Measurements from ENCODE around the gene SUMO1.
"Not testable (repeated sequence)": the region's sequence is repeated elsewhere in the genome, so short reads cannot be mapped to it uniquely, and the experiment has no call there.

The SUMO1 gene

GRCh38 chr2:202261531-202261930 lies 23.1 kb upstream of the SUMO1 start:
- H3K36me3 ChIP-seq (ENCODE audit: control insufficient read depth, insufficient read depth, low read length): no peaks in the 10 kb centered on the region
- H3K9me3 ChIP-seq (ENCODE audit: control insufficient read depth, insufficient read depth, low read length): no peaks in the 10 kb centered on the region
- no peak overlapping the region for H3K27ac ChIP-seq (ENCODE audit: low read length)
- H3K4me1 ChIP-seq (ENCODE audit: control insufficient read depth, insufficient read depth, low read length): no peaks in the 10 kb centered on the region
- H3K4me3 ChIP-seq (ENCODE audit: low read length): no peak overlapping the region
- DNase-seq (ENCODE audit: low read depth, low spot score): no peak
- no peaks in the 10 kb centered on the region for H3K27me3 ChIP-seq (ENCODE audit: control insufficient read depth, insufficient read depth, low read length)
- WGBS (ENCODE audit: insufficient coverage, insufficient read length): no CpG with 5 or more reads among the region's 4 CpGs

DNA sequence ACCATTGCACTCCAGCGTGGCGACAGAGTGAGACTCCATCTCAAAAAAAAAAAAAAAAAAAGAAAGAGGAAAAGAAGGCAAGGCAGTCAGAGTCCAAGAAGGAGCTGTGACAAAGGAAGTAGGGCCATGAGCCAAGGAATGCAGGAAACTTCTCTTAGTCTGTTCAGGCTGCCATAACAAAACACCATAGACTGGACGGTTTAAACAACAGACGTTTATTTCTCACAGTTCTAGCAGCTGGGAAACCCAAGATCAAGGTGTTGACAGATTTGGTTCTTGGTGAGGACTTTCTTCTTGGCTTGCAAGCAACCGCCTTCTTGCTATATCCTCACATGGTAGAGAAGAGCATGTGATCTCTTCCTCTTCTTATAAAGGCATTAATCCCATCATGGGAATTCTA lies 13.1 kb upstream of the SUMO1 start:
- Histone ChIP-seq H3K4me3 (ENCODE audit: low read length) (no peak overlapping the region), H3K9me3 (ENCODE audit: control insufficient read depth, insufficient read depth, low read length) (no peaks in the 10 kb centered on the region), H3K27me3 (ENCODE audit: control insufficient read depth, insufficient read depth, low read length) (no peaks in the 10 kb centered on the region), H3K4me1 (ENCODE audit: control insufficient read depth, insufficient read depth, low read length) (peaks cover 2% of the 10 kb centered on the region; the same call in 1 of the 2 replicates), H3K36me3 (ENCODE audit: control insufficient read depth, insufficient read depth, low read length) (no peaks in the 10 kb centered on the region), H3K27ac (ENCODE audit: low read length) (no peak overlapping the region)
- WGBS (ENCODE audit: insufficient coverage, insufficient read length): no CpG with 5 or more reads among the region's 5 CpGs
- no peak for DNase-seq (ENCODE audit: low read depth, low spot score)

GRCh38 chr2:202249521-202250253 lies 11.3 kb upstream of the SUMO1 start:
- peak; percentile 80 for DNase-seq (ENCODE audit: low read depth, low spot score)
- no peak overlapping the region for H3K27ac ChIP-seq (ENCODE audit: low read length)

GRCh38 chr2:202247710-202248109 lies 9.3 kb upstream of the SUMO1 start:
- not testable (repeated sequence) for H3K27me3 ChIP-seq (ENCODE audit: control insufficient read depth, insufficient read depth, low read length); DNase-seq (ENCODE audit: low read depth, low spot score); H3K9me3 ChIP-seq (ENCODE audit: control insufficient read depth, insufficient read depth, low read length); H3K27ac ChIP-seq (ENCODE audit: low read length); H3K4me3 ChIP-seq (ENCODE audit: low read length); H3K4me1 ChIP-seq (ENCODE audit: control insufficient read depth, insufficient read depth, low read length); H3K36me3 ChIP-seq (ENCODE audit: control insufficient read depth, insufficient read depth, low read length)
- no CpG with 5 or more reads among the region's 5 CpGs for WGBS (ENCODE audit: insufficient coverage, insufficient read length)

More at GRCh38 chr2:202249521-202250253, 11.3 kb upstream of the SUMO1 start:
- Histone ChIP-seq H3K4me1 (ENCODE audit: control insufficient read depth, insufficient read depth, low read length) (peaks cover 2% of the 10 kb centered on the region; the same call in 1 of the 2 replicates), H3K36me3 (ENCODE audit: control insufficient read depth, insufficient read depth, low read length) (no peaks in the 10 kb centered on the region), H3K4me3 (ENCODE audit: low read length) (no peak overlapping the region), H3K27me3 (ENCODE audit: control insufficient read depth, insufficient read depth, low read length) (no peaks in the 10 kb centered on the region), H3K9me3 (ENCODE audit: control insufficient read depth, insufficient read depth, low read length) (no peaks in the 10 kb centered on the region)
- no CpG with 5 or more reads among the region's 10 CpGs for WGBS (ENCODE audit: insufficient coverage, insufficient read length)

GRCh38 chr2:202237787-202238233 lies 587 bp downstream of the SUMO1 start:
- Histone ChIP-seq H3K27ac (ENCODE audit: low read length) (no peak overlapping the region), H3K4me1 (ENCODE audit: control insufficient read depth, insufficient read depth, low read length) (no peaks in the 10 kb centered on the region), H3K36me3 (ENCODE audit: control insufficient read depth, insufficient read depth, low read length) (no peaks in the 10 kb centered on the region), H3K4me3 (ENCODE audit: low read length) (peak overlapping the region; percentile 79), H3K27me3 (ENCODE audit: control insufficient read depth, insufficient read depth, low read length) (no peaks in the 10 kb centered on the region), H3K9me3 (ENCODE audit: control insufficient read depth, insufficient read depth, low read length) (no peaks in the 10 kb centered on the region)
- no peak for DNase-seq (ENCODE audit: low read depth, low spot score)
- WGBS (ENCODE audit: insufficient coverage, insufficient read length): no CpG with 5 or more reads among the region's 30 CpGs

DNA sequence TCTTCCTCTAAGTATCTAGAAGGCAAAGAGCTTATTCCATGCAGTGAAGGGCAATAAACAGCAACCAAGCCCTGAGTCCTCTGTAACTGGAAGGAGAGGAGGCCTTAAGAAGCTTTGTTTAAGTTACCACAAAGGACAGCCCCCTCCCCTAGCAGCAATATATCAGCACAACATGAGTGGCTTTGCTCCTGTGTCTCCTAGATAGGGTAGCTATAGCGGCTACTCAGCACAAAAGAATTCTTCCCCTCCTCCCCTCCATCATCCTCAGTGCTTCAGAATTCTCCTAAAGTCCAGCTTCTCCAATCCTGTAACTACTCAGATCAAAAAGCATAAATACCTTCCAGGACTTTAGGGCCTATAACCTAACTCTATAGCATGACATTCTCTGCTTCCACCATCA lies 16.5 kb downstream of the SUMO1 start:
- Histone ChIP-seq H3K27me3 (ENCODE audit: control insufficient read depth, insufficient read depth, low read length) (no peaks in the 10 kb centered on the region), H3K27ac (ENCODE audit: low read length) (no peak overlapping the region), H3K36me3 (ENCODE audit: control insufficient read depth, insufficient read depth, low read length) (no peaks in the 10 kb centered on the region; the same call in 1 of the 2 replicates), H3K4me3 (ENCODE audit: low read length) (no peak overlapping the region), H3K9me3 (ENCODE audit: control insufficient read depth, insufficient read depth, low read length) (no peaks in the 10 kb centered on the region), H3K4me1 (ENCODE audit: control insufficient read depth, insufficient read depth, low read length) (no peaks in the 10 kb centered on the region; the same call in 1 of the 2 replicates)
- no peak for DNase-seq (ENCODE audit: low read depth, low spot score)
- WGBS (ENCODE audit: insufficient coverage, insufficient read length): no CpG with 5 or more reads among the region's 1 CpG

DNA sequence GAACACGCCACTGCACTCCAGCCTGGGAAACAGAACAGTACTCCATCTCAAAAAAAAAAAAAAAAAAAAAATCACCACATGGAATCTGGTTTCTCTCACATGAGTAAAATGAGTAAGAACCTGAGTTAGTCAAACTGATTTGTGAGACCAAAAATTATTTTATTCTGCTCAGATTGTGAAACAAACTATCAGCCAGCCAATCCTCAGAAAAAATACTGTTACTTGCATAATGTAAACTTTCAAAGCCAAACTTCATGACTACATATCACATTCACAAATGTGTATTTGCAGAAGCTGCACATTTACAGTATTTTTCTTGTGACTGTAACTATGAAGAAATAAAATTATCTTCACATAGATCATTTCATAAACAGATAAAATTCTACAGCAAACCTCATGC lies 23.2 kb downstream of the SUMO1 start:
- WGBS (ENCODE audit: insufficient coverage, insufficient read length): no CpG with 5 or more reads among the region's 1 CpG
- H3K4me1 ChIP-seq (ENCODE audit: control insufficient read depth, insufficient read depth, low read length): no peaks in the 10 kb centered on the region; the same call in 1 of the 2 replicates
- no peak overlapping the region for H3K27ac ChIP-seq (ENCODE audit: low read length)
- H3K4me3 ChIP-seq (ENCODE audit: low read length): no peak overlapping the region
- no peaks in the 10 kb centered on the region for H3K27me3 ChIP-seq (ENCODE audit: control insufficient read depth, insufficient read depth, low read length)
- H3K9me3 ChIP-seq (ENCODE audit: control insufficient read depth, insufficient read depth, low read length): no peaks in the 10 kb centered on the region
- no peak for DNase-seq (ENCODE audit: low read depth, low spot score)
- no peaks in the 10 kb centered on the region for H3K36me3 ChIP-seq (ENCODE audit: control insufficient read depth, insufficient read depth, low read length)

DNA sequence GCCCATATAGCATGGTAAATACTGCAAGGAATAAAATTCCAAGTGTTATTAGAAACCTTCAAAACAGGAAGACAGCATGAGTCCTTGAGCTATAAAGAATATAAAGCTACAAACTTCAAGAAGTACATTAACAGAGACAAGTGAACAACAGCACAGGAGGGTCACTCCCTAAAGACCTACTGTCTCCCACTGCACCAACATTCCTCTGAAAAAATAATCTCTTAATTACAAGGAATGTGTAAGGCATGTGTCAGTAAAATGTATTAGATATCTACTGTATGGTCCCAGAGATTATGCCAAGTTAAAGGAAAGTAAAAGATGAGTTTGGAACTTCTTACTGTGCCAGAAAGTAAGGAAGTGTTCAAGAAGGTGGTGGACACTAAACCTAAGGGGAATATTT lies 29.9 kb downstream of the SUMO1 start:
- no peaks in the 10 kb centered on the region for H3K9me3 ChIP-seq (ENCODE audit: control insufficient read depth, insufficient read depth, low read length)
- no peaks in the 10 kb centered on the region; the same call in 1 of the 2 replicates for H3K36me3 ChIP-seq (ENCODE audit: control insufficient read depth, insufficient read depth, low read length)
- H3K27ac ChIP-seq (ENCODE audit: low read length): no peak overlapping the region
- no peaks in the 10 kb centered on the region for H3K27me3 ChIP-seq (ENCODE audit: control insufficient read depth, insufficient read depth, low read length)
- no peaks in the 10 kb centered on the region for H3K4me1 ChIP-seq (ENCODE audit: control insufficient read depth, insufficient read depth, low read length)
- H3K4me3 ChIP-seq (ENCODE audit: low read length): no peak overlapping the region
- no peak for DNase-seq (ENCODE audit: low read depth, low spot score)

DNA sequence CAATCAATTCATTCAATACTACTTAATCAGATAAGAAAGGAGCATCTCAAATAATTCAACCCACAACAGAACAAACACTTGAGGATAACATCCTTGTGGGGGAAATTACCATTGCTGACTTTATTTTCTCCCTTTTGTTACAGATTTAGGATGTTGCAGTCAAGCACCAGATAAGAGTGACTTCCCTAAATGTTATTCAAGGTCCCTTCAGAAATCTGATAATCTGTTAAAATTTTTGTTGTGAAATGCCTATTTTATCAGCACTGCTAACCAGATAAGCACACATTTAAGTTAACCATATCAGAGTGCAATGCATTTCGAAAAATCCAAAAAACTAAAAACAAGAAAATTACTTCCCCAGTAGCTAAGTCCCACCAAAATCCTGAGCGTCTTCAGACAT lies 33.5 kb downstream of the SUMO1 start:
- H3K9me3 ChIP-seq (ENCODE audit: control insufficient read depth, insufficient read depth, low read length): no peaks in the 10 kb centered on the region
- DNase-seq (ENCODE audit: low read depth, low spot score): no peak
- no peaks in the 10 kb centered on the region; the same call in 1 of the 2 replicates for H3K36me3 ChIP-seq (ENCODE audit: control insufficient read depth, insufficient read depth, low read length)
- no peaks in the 10 kb centered on the region for H3K4me1 ChIP-seq (ENCODE audit: control insufficient read depth, insufficient read depth, low read length)
- no CpG with 5 or more reads among the region's 2 CpGs for WGBS (ENCODE audit: insufficient coverage, insufficient read length)
- H3K4me3 ChIP-seq (ENCODE audit: low read length): no peak overlapping the region
- no peaks in the 10 kb centered on the region for H3K27me3 ChIP-seq (ENCODE audit: control insufficient read depth, insufficient read depth, low read length)
- no peak overlapping the region for H3K27ac ChIP-seq (ENCODE audit: low read length)

DNA sequence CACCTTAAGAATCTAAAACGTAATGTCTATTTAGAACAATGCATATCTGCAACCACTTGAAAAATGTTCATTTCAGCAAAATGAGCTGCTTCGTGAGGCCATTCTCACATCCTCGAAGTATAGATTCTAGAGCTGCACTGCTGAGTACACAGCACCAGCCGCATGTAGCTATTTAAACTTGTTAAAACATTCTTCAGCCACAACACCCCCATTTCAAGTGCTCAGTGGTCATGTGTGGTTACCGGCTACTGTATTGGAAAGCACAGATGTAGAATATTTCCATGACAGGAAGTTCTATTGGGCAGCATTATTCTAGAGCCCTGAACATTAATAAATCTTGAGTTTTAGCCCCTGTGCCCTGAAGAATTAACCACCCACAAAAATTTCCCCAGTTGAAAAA lies 35.0 kb downstream of the SUMO1 start:
- no peak overlapping the region for H3K27ac ChIP-seq (ENCODE audit: low read length)
- no CpG with 5 or more reads among the region's 5 CpGs for WGBS (ENCODE audit: insufficient coverage, insufficient read length)
- no peak for DNase-seq (ENCODE audit: low read depth, low spot score)
- H3K36me3 ChIP-seq (ENCODE audit: control insufficient read depth, insufficient read depth, low read length): no peaks in the 10 kb centered on the region
- no peak overlapping the region for H3K4me3 ChIP-seq (ENCODE audit: low read length)
- no peaks in the 10 kb centered on the region for H3K4me1 ChIP-seq (ENCODE audit: control insufficient read depth, insufficient read depth, low read length)
- H3K9me3 ChIP-seq (ENCODE audit: control insufficient read depth, insufficient read depth, low read length): no peaks in the 10 kb centered on the region
- H3K27me3 ChIP-seq (ENCODE audit: control insufficient read depth, insufficient read depth, low read length): no peaks in the 10 kb centered on the region
